WTC11 (cell line): ENCODE data around the gene CYBB. TPM values are rescaled to one million over a fixed set of nuclear protein-coding genes. Genes with fewer than 3 reads are reported as not detected.

Experiments used
- ATAC-seq: fragments of 200-7000 bp; cut with Tn5 transposase; 2 replicates; pipeline ENCODE4 v1.10.0; 2021; ENCODE audit warnings: mild to moderate bottlenecking, moderate library complexity
- CTCF ChIA-PET: fragments of 300-600 bp; sonication (Branson Sonifier 250); formaldehyde crosslinking; loops from one replicate; lab custom pipeline; 2021; ENCODE audit warnings: antibody characterized with exemption; lab: Charles Lee
- POLR2A ChIA-PET: fragments of 350-600 bp; sonication (Branson Sonifier 250); formaldehyde crosslinking; loops from one replicate; lab custom pipeline; 2021; ENCODE audit warnings: antibody characterized with exemption; lab: Charles Lee
- DNase-seq: peaks from one replicate; pipeline ENCODE4 v3.0.0; 2021; ENCODE audit warnings: low spot score
- H3K27ac Mint-ChIP-seq: 2 replicates; pipeline ENCODE4 v1.8.0; 2021; ENCODE audit warnings: mixed read lengths
- H3K27me3 Mint-ChIP-seq: 2 replicates; pipeline ENCODE4 v1.8.0; 2021; ENCODE audit warnings: low read depth, mild to moderate bottlenecking, moderate library complexity, mixed read lengths
- H3K36me3 Mint-ChIP-seq: 2 replicates; pipeline ENCODE4 v1.8.0; 2021; ENCODE audit warnings: mixed read lengths
- H3K4me1 Mint-ChIP-seq: 2 replicates; pipeline ENCODE4 v1.8.0; 2022; ENCODE audit warnings: mixed read lengths
- H3K4me3 Mint-ChIP-seq: 2 replicates; pipeline ENCODE4 v1.8.0; 2021; ENCODE audit warnings: mild to moderate bottlenecking, moderate library complexity, mixed read lengths
- H3K9me3 Mint-ChIP-seq: 2 replicates; pipeline ENCODE4 v1.8.0; 2021; ENCODE audit warnings: mixed read lengths
- ATF1 ChIP-seq: sonication (generic); formaldehyde crosslinking; IDR thresholded peaks from 2 replicates; pipeline ENCODE4 v1.8.1; 2023; ENCODE audit warnings: mild to moderate bottlenecking, moderate library complexity, missing genetic modification reagents
- CBFB ChIP-seq: sonication (generic); formaldehyde crosslinking; IDR thresholded peaks from 2 replicates; pipeline ENCODE4 v1.8.1; 2022; ENCODE audit warnings: mild to moderate bottlenecking, low read depth, missing genetic modification reagents
- CREM ChIP-seq: sonication (generic); formaldehyde crosslinking; IDR thresholded peaks from 2 replicates; pipeline ENCODE4 v1.8.1; 2022; ENCODE audit warnings: mild to moderate bottlenecking, missing genetic modification reagents, moderate library complexity
- CTCF ChIP-seq: fragments of 200-600 bp; IDR thresholded peaks from 2 replicates; pipeline ENCODE4 v1.8.0; 2022; ENCODE audit warnings: antibody characterized with exemption
- E2F5 ChIP-seq: sonication (generic); formaldehyde crosslinking; IDR thresholded peaks from 2 replicates; pipeline ENCODE4 v1.8.1; 2022; ENCODE audit warnings: mild to moderate bottlenecking, moderate library complexity, missing genetic modification reagents
- ERG ChIP-seq: fragments of 250-450 bp; sonication (Bioruptor Pico); IDR thresholded peaks from 2 replicates; pipeline ENCODE4 v1.8.0; 2021; ENCODE audit warnings: mild to moderate bottlenecking
- IRF1 ChIP-seq: sonication (generic); formaldehyde crosslinking; IDR thresholded peaks from 2 replicates; pipeline ENCODE4 v1.8.0; 2023; ENCODE audit warnings: missing genetic modification reagents
- IRF2 ChIP-seq: sonication (generic); formaldehyde crosslinking; IDR thresholded peaks from 2 replicates; pipeline ENCODE4 v1.8.0; 2022; ENCODE audit warnings: low read depth, missing genetic modification reagents, borderline replicate concordance
- JUN ChIP-seq: sonication (generic); formaldehyde crosslinking; IDR thresholded peaks from 2 replicates; pipeline ENCODE4 v1.8.0; 2023; ENCODE audit warnings: mild to moderate bottlenecking, missing genetic modification reagents
- MXD4 ChIP-seq: fragments of 250-450 bp; sonication (Bioruptor Pico); IDR thresholded peaks from 2 replicates; pipeline ENCODE4 v1.8.0; 2021; ENCODE audit warnings: mild to moderate bottlenecking, moderate library complexity, borderline replicate concordance
- MYBL2 ChIP-seq: sonication (generic); formaldehyde crosslinking; IDR thresholded peaks from 2 replicates; pipeline ENCODE4 v1.8.1; 2023; ENCODE audit warnings: mild to moderate bottlenecking, moderate library complexity, missing genetic modification reagents
- NFATC4 ChIP-seq: fragments of 250-450 bp; sonication (Bioruptor Pico); IDR thresholded peaks from 2 replicates; pipeline ENCODE4 v1.9.0; 2021; ENCODE audit warnings: mild to moderate bottlenecking
- NFE2L1 ChIP-seq: sonication (generic); formaldehyde crosslinking; IDR thresholded peaks from 2 replicates; pipeline ENCODE4 v1.8.1; 2023; ENCODE audit warnings: missing genetic modification reagents
- NR1H2 ChIP-seq: sonication (generic); formaldehyde crosslinking; IDR thresholded peaks from 2 replicates; pipeline ENCODE4 v1.9.0; 2021; ENCODE audit warnings: mild to moderate bottlenecking, moderate library complexity, missing genetic modification reagents
- TEAD1 ChIP-seq: sonication (generic); formaldehyde crosslinking; IDR thresholded peaks from 2 replicates; pipeline ENCODE4 v1.8.0; 2022; ENCODE audit warnings: mild to moderate bottlenecking, missing genetic modification reagents
- TP53 ChIP-seq: sonication (generic); formaldehyde crosslinking; IDR thresholded peaks from 2 replicates; pipeline ENCODE4 v1.8.1; 2023; ENCODE audit warnings: mild to moderate bottlenecking, missing genetic modification reagents
- ZBTB21 ChIP-seq: sonication (generic); formaldehyde crosslinking; IDR thresholded peaks from 2 replicates; pipeline ENCODE4 v1.8.1; 2023; ENCODE audit warnings: mild to moderate bottlenecking, missing genetic modification reagents, borderline replicate concordance
- ZNF121 ChIP-seq: sonication (generic); formaldehyde crosslinking; IDR thresholded peaks from 2 replicates; pipeline ENCODE4 v1.8.0; 2023; ENCODE audit warnings: missing genetic modification reagents
- ZNF396 ChIP-seq: fragments of 250-450 bp; sonication (Bioruptor Pico); IDR thresholded peaks from 2 replicates; pipeline ENCODE4 v1.8.0; 2021; ENCODE audit warnings: mild to moderate bottlenecking, moderate library complexity, borderline replicate concordance
- ZNF425 ChIP-seq: fragments of 250-450 bp; sonication (Bioruptor Pico); conservative IDR thresholded peaks from 2 replicates; pipeline ENCODE4 v1.9.0; 2021; ENCODE audit warnings: mild to moderate bottlenecking
- ZNF512 ChIP-seq: sonication (generic); formaldehyde crosslinking; IDR thresholded peaks from 2 replicates; pipeline ENCODE4 v1.8.1; 2022; ENCODE audit warnings: missing genetic modification reagents, borderline replicate concordance
- ZNF671 ChIP-seq: fragments of 250-450 bp; sonication (Bioruptor Pico); IDR thresholded peaks from 2 replicates; pipeline ENCODE4 v1.8.0; 2021; ENCODE audit warnings: mild to moderate bottlenecking
- total RNA-seq: library from RNA; stranded (reverse); gene quantifications from 3 replicates; pipeline ENCODE4 v1.2.3, GENCODE V29; 2021

Gene CYBB
- total RNA-seq, 1 experiment from 2014 or later = 0.22 TPM

GRCh38 chrX:37776987-37777325 lies 2.9 kb upstream of the CYBB start:
- H3K4me3 Mint-ChIP-seq = no peak overlapping the region
- ATAC-seq = no peak
- POLR2A ChIA-PET = no interaction called here
- DNase-seq = no peak
- CTCF ChIA-PET = no interaction called here
- TF ChIP-seq ZNF425 (CRISPR knock-in tag) = no peak
- TF ChIP-seq CBFB = no peak
- no peak for TF ChIP-seq ZNF396 (CRISPR knock-in tag)
- TF ChIP-seq MYBL2 (CRISPR knock-in tag) = no peak
- TF ChIP-seq CREM (CRISPR knock-in tag) = no peak
- TF ChIP-seq E2F5 (CRISPR knock-in tag) = no peak
- TF ChIP-seq TEAD1 (CRISPR knock-in tag) = no peak
- TF ChIP-seq, all 79 proteins: peak for 0
- no peak overlapping the region for H3K27ac Mint-ChIP-seq
- H3K4me1 Mint-ChIP-seq = 0 out of 2 replicates have a peak, but pooled peaks cover 2% of the 10 kb centered on the region
- no peaks in the 10 kb centered on the region for H3K36me3 Mint-ChIP-seq
- no peaks in the 10 kb centered on the region for H3K9me3 Mint-ChIP-seq
- no peaks in the 10 kb centered on the region for H3K27me3 Mint-ChIP-seq

- H3K36me3 Mint-ChIP-seq = no peaks in the 10 kb centered on the region
- H3K27ac Mint-ChIP-seq = no peak overlapping the region
- ChIA-PET POLR2A (no interaction called here), CTCF (no interaction called here)
- TF ChIP-seq IRF1 (CRISPR knock-in tag) = no peak
- TF ChIP-seq ZBTB21 (CRISPR knock-in tag) = no peak
- no peak for TF ChIP-seq CTCF
- TF ChIP-seq IRF2 = no peak
- TF ChIP-seq NR1H2 = no peak
- TF ChIP-seq ERG (CRISPR knock-in tag) = no peak
- TF ChIP-seq TP53 (CRISPR knock-in tag) = no peak
- no peak for TF ChIP-seq MXD4
- TF ChIP-seq ZNF512 (CRISPR knock-in tag) = no peak
- TF ChIP-seq JUN (CRISPR knock-in tag) = no peak
- TF ChIP-seq ZNF671 (CRISPR knock-in tag) = no peak
- TF ChIP-seq ZNF121 (CRISPR knock-in tag) = no peak
- no peak for TF ChIP-seq NFATC4 (CRISPR knock-in tag)
- TF ChIP-seq ATF1 (CRISPR knock-in tag) = no peak
- no peak for TF ChIP-seq E2F5 (CRISPR knock-in tag)
- no peak for TF ChIP-seq NFE2L1 (CRISPR knock-in tag)
- no peak overlapping the region for H3K4me3 Mint-ChIP-seq
- no peak for ATAC-seq
- no peaks in the 10 kb centered on the region for H3K9me3 Mint-ChIP-seq
- 0 out of 2 replicates have a peak, but pooled peaks cover 3% of the 10 kb centered on the region for H3K4me1 Mint-ChIP-seq
- no peaks in the 10 kb centered on the region for H3K27me3 Mint-ChIP-seq
- DNase-seq = no peak
Observed at GRCh38 chrX:37781081-37781480, 1.2 kb downstream of the CYBB start.
